Nephron (organoid): Measurements from ENCODE around the gene CXCL10.
A peak's percentile ranks its signal among the peaks of the same experiment; 100 is the strongest.
"Not testable (repeated sequence)": the region's sequence is repeated elsewhere in the genome, so short reads cannot be mapped to it uniquely, and the experiment has no call there.

Source experiments
- H3K27ac Mint-ChIP-seq, 3 experiments: 2 replicates each; pipeline ENCODE4 v1.8.0; 2020; ENCODE audit warnings: mixed read lengths in 3 of 3, mild to moderate bottlenecking in 2 of 3, moderate library complexity in 1 of 3
- H3K27me3 Mint-ChIP-seq: 2 replicates; pipeline ENCODE4 v1.8.0; 2021; ENCODE audit warnings: low read depth, mild to moderate bottlenecking, moderate library complexity, mixed read lengths
- H3K36me3 Mint-ChIP-seq: 2 replicates; pipeline ENCODE4 v1.8.0; 2020; ENCODE audit warnings: low read depth, mixed read lengths
- H3K4me1 Mint-ChIP-seq: 2 replicates; pipeline ENCODE4 v1.8.0; 2020; ENCODE audit warnings: mixed read lengths
- H3K4me3 Mint-ChIP-seq, 3 experiments: 2 replicates each; pipeline ENCODE4 v1.8.0; 2020; ENCODE audit warnings: mild to moderate bottlenecking in 3 of 3, mixed read lengths in 3 of 3, moderate library complexity in 2 of 3
- H3K9me3 Mint-ChIP-seq: 2 replicates; pipeline ENCODE4 v1.8.0; 2020; ENCODE audit warnings: mixed read lengths
- CTCF ChIP-seq, 3 experiments: fragments of 200-600 bp; sonication (generic); IDR thresholded peaks; one replicate each; pipeline ENCODE4 v1.5.0; 2021; ENCODE audit warnings: antibody characterized with exemption in 3 of 3; ENCODE audit not compliant: unreplicated experiment in 3 of 3

Gene CXCL10

GRCh38 chr4:76053730-76054129, 30.4 kb upstream of the CXCL10 start:
- Mint-ChIP-seq H3K4me1 (peaks cover 13% of the 10 kb centered on the region), H3K36me3 (no peaks in the 10 kb centered on the region), H3K27ac (peak overlapping the region in 2 of 3 experiments; percentile 12 to 21), H3K27me3 (no peaks in the 10 kb centered on the region), H3K9me3 (no peaks in the 10 kb centered on the region), H3K4me3 (no peak overlapping the region)
- no peak for TF ChIP-seq CTCF (IDR thresholded peaks at IDR 0.05; ENCODE audit: unreplicated experiment in 3 of 3)

GRCh38 chr4:76050560-76051050, 27.3 kb upstream of the CXCL10 start:
- H3K27me3 Mint-ChIP-seq = not testable (repeated sequence)
- peaks cover 13% of the 10 kb centered on the region for H3K4me1 Mint-ChIP-seq

GRCh38 chr4:76049860-76050416, 26.6 kb upstream of the CXCL10 start:
- not testable (repeated sequence) for H3K4me1 Mint-ChIP-seq, H3K27me3 Mint-ChIP-seq, H3K9me3 Mint-ChIP-seq, H3K36me3 Mint-ChIP-seq, H3K4me3 Mint-ChIP-seq, H3K27ac Mint-ChIP-seq

More at GRCh38 chr4:76050560-76051050, 27.3 kb upstream of the CXCL10 start:
- not testable (repeated sequence) for H3K36me3 Mint-ChIP-seq, H3K4me3 Mint-ChIP-seq, H3K9me3 Mint-ChIP-seq, H3K27ac Mint-ChIP-seq

GRCh38 chr4:76044686-76045085, 21.4 kb upstream of the CXCL10 start:
- not testable (repeated sequence) for H3K4me1 Mint-ChIP-seq, H3K27ac Mint-ChIP-seq, H3K4me3 Mint-ChIP-seq, H3K27me3 Mint-ChIP-seq, H3K36me3 Mint-ChIP-seq
- peaks cover 12% of the 10 kb centered on the region for H3K9me3 Mint-ChIP-seq

GRCh38 chr4:76043306-76043705, 20.0 kb upstream of the CXCL10 start:
- H3K27me3 Mint-ChIP-seq, H3K4me1 Mint-ChIP-seq, H3K27ac Mint-ChIP-seq, H3K4me3 Mint-ChIP-seq, H3K36me3 Mint-ChIP-seq: not testable (repeated sequence)
- H3K9me3 Mint-ChIP-seq = peaks cover 12% of the 10 kb centered on the region

- H3K4me1 Mint-ChIP-seq, H3K36me3 Mint-ChIP-seq, H3K27me3 Mint-ChIP-seq, H3K4me3 Mint-ChIP-seq, H3K27ac Mint-ChIP-seq: not testable (repeated sequence)
- peaks cover 12% of the 10 kb centered on the region for H3K9me3 Mint-ChIP-seq
Observed at GRCh38 chr4:76042241-76042998, 19.1 kb upstream of the CXCL10 start.

- no peak overlapping the region for H3K27ac Mint-ChIP-seq
- H3K4me3 Mint-ChIP-seq = no peak overlapping the region
- no peaks in the 10 kb centered on the region for H3K4me1 Mint-ChIP-seq
- no peaks in the 10 kb centered on the region for H3K27me3 Mint-ChIP-seq
- no peak for TF ChIP-seq CTCF (IDR thresholded peaks at IDR 0.05; ENCODE audit: unreplicated experiment in 3 of 3)
- H3K36me3 Mint-ChIP-seq = no peaks in the 10 kb centered on the region
- H3K9me3 Mint-ChIP-seq = no peaks in the 10 kb centered on the region
Observed at GRCh38 chr4:76036855-76037254, 13.6 kb upstream of the CXCL10 start.

GRCh38 chr4:76035799-76036380, 12.6 kb upstream of the CXCL10 start, which contains the start of gene CXCL11:
Gene CXCL11, minus strand, starts transcription at chr4:76036070. Its CDS starts 83 bp downstream, at chr4:76035987.
- no peak within 1 kb of the TSS for H3K27ac Mint-ChIP-seq
- no peaks in the 10 kb centered on the region for H3K27me3 Mint-ChIP-seq
- H3K4me1 Mint-ChIP-seq = no peaks in the 10 kb centered on the region
- H3K4me3 Mint-ChIP-seq = no peak within 1 kb of the TSS
- H3K9me3 Mint-ChIP-seq = no peaks in the 10 kb centered on the region
- no peak for TF ChIP-seq CTCF (IDR thresholded peaks at IDR 0.05; ENCODE audit: unreplicated experiment in 3 of 3)
- no peaks in the 10 kb centered on the region for H3K36me3 Mint-ChIP-seq
